MM.1S (cell line): ENCODE data around the gene AKAP9.

Source experiments
- DNase-seq: peaks from one replicate; pipeline ENCODE4 v3.0.0-alpha.2; 2015
- H2AFZ ChIP-seq: fragments of 300-600 bp; sonication (generic); 2 replicates; pipeline ENCODE4 v1.6.0; 2016; ENCODE audit warnings: antibody characterized with exemption, low read length
- H3F3A ChIP-seq: fragments of 300-600 bp; sonication (generic); 2 replicates; pipeline ENCODE4 v1.6.1; 2016; ENCODE audit warnings: mild to moderate bottlenecking, antibody characterized with exemption, low read length, moderate library complexity, mixed read lengths; ENCODE audit not compliant: insufficient read depth
- H3K27ac ChIP-seq: fragments of 300-600 bp; sonication (generic); 2 replicates; pipeline ENCODE4 v1.5.1; 2016; ENCODE audit warnings: mild to moderate bottlenecking, low read length
- H3K27me3 ChIP-seq: fragments of 300-600 bp; sonication (generic); replicated peaks from 2 replicates; pipeline ENCODE4 v1.6.0; 2016; ENCODE audit warnings: low read length; ENCODE audit not compliant: insufficient read depth
- H3K36me3 ChIP-seq: fragments of 300-600 bp; sonication (generic); replicated peaks from 2 replicates; pipeline ENCODE4 v1.6.1; 2016; ENCODE audit warnings: mild to moderate bottlenecking, low read length, mixed read lengths; ENCODE audit not compliant: insufficient read depth
- H3K4me1 ChIP-seq: fragments of 300-600 bp; sonication (generic); 2 replicates; pipeline ENCODE4 v1.6.1; 2016; ENCODE audit warnings: low read length, mixed read lengths
- H3K4me2 ChIP-seq: fragments of 300-600 bp; sonication (generic); 2 replicates; pipeline ENCODE4 v1.6.0; 2016; ENCODE audit warnings: low read depth, low read length
- H3K4me3 ChIP-seq: fragments of 300-600 bp; sonication (generic); 2 replicates; pipeline ENCODE4 v1.5.1; 2016; ENCODE audit warnings: low read length, mixed read lengths
- H3K79me2 ChIP-seq: fragments of 300-600 bp; sonication (generic); 2 replicates; pipeline ENCODE4 v1.6.1; 2016; ENCODE audit warnings: mixed run types, low read length, mixed read lengths
- H3K9ac ChIP-seq: fragments of 300-600 bp; sonication (generic); 2 replicates; pipeline ENCODE4 v1.6.1; 2016; ENCODE audit warnings: low read length, mixed read lengths
- H3K9me2 ChIP-seq: fragments of 300-600 bp; sonication (generic); replicated peaks from 2 replicates; pipeline ENCODE4 v1.6.1; 2016; ENCODE audit warnings: mild to moderate bottlenecking, low read length, mixed read lengths; ENCODE audit not compliant: insufficient read depth
- H3K9me3 ChIP-seq: fragments of 300-600 bp; sonication (generic); replicated peaks from 2 replicates; pipeline ENCODE4 v1.6.1; 2016; ENCODE audit warnings: mild to moderate bottlenecking, low read length, mixed read lengths; ENCODE audit not compliant: insufficient read depth
- H4K20me1 ChIP-seq: fragments of 300-600 bp; sonication (generic); 2 replicates; pipeline ENCODE4 v1.6.1; 2016; ENCODE audit warnings: mild to moderate bottlenecking, low read length, moderate library complexity, mixed read lengths; ENCODE audit not compliant: insufficient read depth
- EZH2 ChIP-seq: fragments of 300-600 bp; sonication (generic); optimal IDR thresholded peaks from 2 replicates; pipeline ENCODE3; 2017; ENCODE audit warnings: low read depth, mild to moderate bottlenecking, antibody characterized with exemption, low read length, mixed read lengths
- EZH2phosphoT487 ChIP-seq: fragments of 300-600 bp; sonication (generic); IDR thresholded peaks from 2 replicates; pipeline ENCODE4 v1.6.1; 2018; ENCODE audit warnings: antibody characterized with exemption, low read length
- TF ChIP-seq, protein P1 (sequence below): fragments of 300-600 bp; sonication (generic); IDR thresholded peaks from 2 replicates; pipeline ENCODE4 v1.5.1; 2016; ENCODE audit warnings: antibody characterized with exemption, low read length, mixed read lengths

AKAP9 gene

DNA sequence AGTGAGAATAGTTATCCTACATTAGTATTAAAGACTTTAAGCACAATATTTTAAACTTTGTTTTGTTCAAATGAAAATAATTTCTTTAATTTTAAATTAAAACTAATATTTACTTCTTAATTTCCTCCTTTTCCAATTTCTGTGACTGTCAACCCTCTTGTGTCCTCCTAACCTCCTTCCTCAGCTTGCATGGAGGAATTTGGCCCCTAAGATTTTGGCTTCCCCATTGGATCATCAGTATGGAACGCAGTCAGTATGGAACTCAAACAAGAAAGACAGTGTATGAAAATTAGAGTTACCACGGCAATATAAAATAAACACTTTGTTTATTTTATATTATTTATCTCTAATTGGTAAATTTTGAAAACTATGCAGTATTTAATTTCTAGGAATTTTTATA, 102.4 kb downstream of the AKAP9 start:
- no peak overlapping the region for H3K4me2 ChIP-seq
- H3K9ac ChIP-seq = no peak overlapping the region
- DNase-seq = no peak
- H3K9me2 ChIP-seq = no peaks in the 10 kb centered on the region
- H3K79me2 ChIP-seq = no peaks in the 10 kb centered on the region
- no peaks in the 10 kb centered on the region for H3F3A ChIP-seq
- H3K4me1 ChIP-seq = no peaks in the 10 kb centered on the region
- H3K9me3 ChIP-seq = no peaks in the 10 kb centered on the region
- no peaks in the 10 kb centered on the region for H3K27me3 ChIP-seq
- H3K36me3 ChIP-seq = peaks cover 4% of the 10 kb centered on the region; the same call in 1 of the 2 replicates
- no peak overlapping the region for H3K4me3 ChIP-seq
- TF ChIP-seq EZH2phosphoT487 (no peak), EZH2 (no peak)
- TF ChIP-seq, protein P1, sequence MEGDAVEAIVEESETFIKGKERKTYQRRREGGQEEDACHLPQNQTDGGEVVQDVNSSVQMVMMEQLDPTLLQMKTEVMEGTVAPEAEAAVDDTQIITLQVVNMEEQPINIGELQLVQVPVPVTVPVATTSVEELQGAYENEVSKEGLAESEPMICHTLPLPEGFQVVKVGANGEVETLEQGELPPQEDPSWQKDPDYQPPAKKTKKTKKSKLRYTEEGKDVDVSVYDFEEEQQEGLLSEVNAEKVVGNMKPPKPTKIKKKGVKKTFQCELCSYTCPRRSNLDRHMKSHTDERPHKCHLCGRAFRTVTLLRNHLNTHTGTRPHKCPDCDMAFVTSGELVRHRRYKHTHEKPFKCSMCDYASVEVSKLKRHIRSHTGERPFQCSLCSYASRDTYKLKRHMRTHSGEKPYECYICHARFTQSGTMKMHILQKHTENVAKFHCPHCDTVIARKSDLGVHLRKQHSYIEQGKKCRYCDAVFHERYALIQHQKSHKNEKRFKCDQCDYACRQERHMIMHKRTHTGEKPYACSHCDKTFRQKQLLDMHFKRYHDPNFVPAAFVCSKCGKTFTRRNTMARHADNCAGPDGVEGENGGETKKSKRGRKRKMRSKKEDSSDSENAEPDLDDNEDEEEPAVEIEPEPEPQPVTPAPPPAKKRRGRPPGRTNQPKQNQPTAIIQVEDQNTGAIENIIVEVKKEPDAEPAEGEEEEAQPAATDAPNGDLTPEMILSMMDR = no peak
- no peak overlapping the region for H2AFZ ChIP-seq
- no peaks in the 10 kb centered on the region for H4K20me1 ChIP-seq
- H3K27ac ChIP-seq = no peak overlapping the region

DNA sequence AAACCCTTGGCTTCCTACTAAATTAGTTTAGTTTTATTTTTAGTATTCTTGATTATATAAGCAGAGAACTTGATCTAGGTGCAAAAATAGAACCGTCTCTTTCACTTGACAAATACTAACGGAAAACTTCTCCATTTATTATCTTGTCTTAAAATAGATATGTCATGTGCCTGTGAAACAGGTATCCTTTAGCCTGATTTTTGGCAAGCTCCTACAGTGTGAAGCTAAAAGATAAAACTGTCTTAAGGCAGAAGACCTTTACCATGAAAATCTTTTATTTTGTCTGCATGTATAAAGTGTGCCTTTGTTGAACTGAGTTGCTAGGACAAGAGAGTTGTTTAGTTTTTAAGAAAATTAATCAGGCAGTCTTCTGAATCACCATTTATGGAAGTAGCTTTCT, 103.0 kb downstream of the AKAP9 start:
- no peaks in the 10 kb centered on the region for H3K9me3 ChIP-seq
- H3K9ac ChIP-seq = no peak overlapping the region
- H3K4me1 ChIP-seq = no peaks in the 10 kb centered on the region
- no peak overlapping the region for H2AFZ ChIP-seq
- no peak overlapping the region for H3K4me3 ChIP-seq
- H3F3A ChIP-seq = no peaks in the 10 kb centered on the region
- no peaks in the 10 kb centered on the region for H4K20me1 ChIP-seq
- no peak for DNase-seq
- H3K36me3 ChIP-seq = peaks cover 4% of the 10 kb centered on the region; the same call in 1 of the 2 replicates
- H3K79me2 ChIP-seq = no peaks in the 10 kb centered on the region
- no peaks in the 10 kb centered on the region for H3K27me3 ChIP-seq
- H3K4me2 ChIP-seq = no peak overlapping the region
- H3K9me2 ChIP-seq = no peaks in the 10 kb centered on the region
- no peak overlapping the region for H3K27ac ChIP-seq
- no peak for TF ChIP-seq EZH2
- TF ChIP-seq, protein P1 = no peak
- TF ChIP-seq EZH2phosphoT487 = no peak

DNA sequence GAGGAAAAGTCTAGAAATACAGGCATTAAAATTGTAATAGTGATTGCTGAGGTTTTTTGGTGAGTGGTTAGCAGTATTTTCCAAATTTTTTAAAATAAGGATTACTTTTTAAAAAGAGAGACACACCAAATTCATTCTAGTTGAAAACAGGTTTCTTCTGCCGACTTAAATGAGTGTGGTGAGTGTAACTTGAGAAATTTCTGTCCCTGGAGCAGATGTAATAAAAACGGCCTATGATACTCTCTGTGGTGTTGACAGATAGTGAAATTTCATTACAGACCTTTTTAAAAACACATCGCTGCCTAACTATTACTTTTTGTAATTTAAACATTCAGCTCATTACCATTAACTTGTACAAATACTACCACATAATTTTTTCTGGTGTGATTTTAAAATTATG, 103.5 kb downstream of the AKAP9 start:
- TF ChIP-seq, protein P1 = no peak
- TF ChIP-seq EZH2 (no peak), EZH2phosphoT487 (no peak)

More for the DNA sequence above, 103.5 kb downstream of the AKAP9 start:
- Histone ChIP-seq H3K27ac (no peak overlapping the region), H3K27me3 (no peaks in the 10 kb centered on the region), H3K79me2 (no peaks in the 10 kb centered on the region), H3K9me3 (no peaks in the 10 kb centered on the region), H3F3A (no peaks in the 10 kb centered on the region), H4K20me1 (no peaks in the 10 kb centered on the region), H3K4me2 (no peak overlapping the region), H3K4me3 (no peak overlapping the region), H3K9me2 (no peaks in the 10 kb centered on the region), H3K36me3 (peaks cover 4% of the 10 kb centered on the region; the same call in 1 of the 2 replicates), H3K9ac (no peak overlapping the region), H2AFZ (no peak overlapping the region), H3K4me1 (no peaks in the 10 kb centered on the region)
- no peak for DNase-seq
